HL-60 (cell line): ENCODE measurements around the gene MTSS2.

Experiments used
- DNase-seq, 2 experiments: peaks; one replicate each; pipeline ENCODE4 v3.0.0-alpha.2; 2010 to 2020; ENCODE audit warnings: low read depth in 1 of 2, low spot score in 1 of 2
- H3K27ac ChIP-seq: fragments of 250-450 bp; sonication (Bioruptor Pico); replicated peaks from 2 replicates; pipeline ENCODE4 v1.5.1; 2020; ENCODE audit warnings: mild to moderate bottlenecking, moderate library complexity
- H3K27me3 ChIP-seq: fragments of 250-450 bp; sonication (Bioruptor Pico); 2 replicates; pipeline ENCODE4 v1.5.1; 2021; ENCODE audit warnings: mild to moderate bottlenecking, moderate library complexity; ENCODE audit not compliant: insufficient read depth, poor library complexity, severe bottlenecking
- H3K4me3 ChIP-seq: replicated peaks from 2 replicates; pipeline ENCODE4 v1.5.1; 2011; ENCODE audit warnings: mild to moderate bottlenecking, control low read depth, low read length; ENCODE audit not compliant: insufficient read depth
- CTCF ChIP-seq: IDR thresholded peaks from one replicate; pipeline ENCODE4 v1.5.1; 2011; ENCODE audit warnings: low read length, control low read depth, inconsistent platforms; ENCODE audit not compliant: insufficient read depth
- GABPA ChIP-seq: IDR thresholded peaks from 2 replicates; pipeline ENCODE4 v1.6.1; 2012; ENCODE audit warnings: low read depth
- POLR2AphosphoS5 ChIP-seq: IDR thresholded peaks from 2 replicates; pipeline ENCODE4 v1.6.1; 2012; ENCODE audit warnings: low read depth
- REST ChIP-seq: IDR thresholded peaks from 2 replicates; pipeline ENCODE4 v1.6.1; 2012; ENCODE audit warnings: low read depth; ENCODE audit not compliant: insufficient replicate concordance
- SPI1 ChIP-seq: IDR thresholded peaks from 2 replicates; pipeline ENCODE4 v1.6.1; 2012; ENCODE audit warnings: low read depth, mild to moderate bottlenecking, borderline replicate concordance

The MTSS2 gene

GRCh38 chr16:70706948-70707465 lies 21.2 kb upstream of the MTSS2 start:
- H3K27me3 ChIP-seq, result no peaks in the 10 kb centered on the region
- DNase-seq, result no peak
- H3K27ac ChIP-seq, result no peak overlapping the region
- TF ChIP-seq REST, result no peak
- no peak for TF ChIP-seq GABPA
- TF ChIP-seq SPI1, result no peak
- TF ChIP-seq POLR2AphosphoS5, result no peak
- TF ChIP-seq CTCF, result no peak
- no peak overlapping the region for H3K4me3 ChIP-seq

GRCh38 chr16:70705056-70705455 lies 19.2 kb upstream of the MTSS2 start:
- Histone ChIP-seq H3K27me3 (no peaks in the 10 kb centered on the region), H3K4me3 (no peak overlapping the region), H3K27ac (no peak overlapping the region)
- DNase-seq, result no peak
- TF ChIP-seq GABPA, result no peak
- TF ChIP-seq POLR2AphosphoS5, result no peak
- no peak for TF ChIP-seq REST
- TF ChIP-seq CTCF, result no peak
- no peak for TF ChIP-seq SPI1

GRCh38 chr16:70704586-70704985 lies 18.7 kb upstream of the MTSS2 start:
- H3K27ac ChIP-seq, result no peak overlapping the region
- no peak overlapping the region for H3K4me3 ChIP-seq
- H3K27me3 ChIP-seq, result no peaks in the 10 kb centered on the region
- DNase-seq, result no peak
- TF ChIP-seq SPI1, result no peak
- no peak for TF ChIP-seq CTCF
- TF ChIP-seq GABPA, result no peak
- no peak for TF ChIP-seq REST
- no peak for TF ChIP-seq POLR2AphosphoS5
